K562 (cell line): Measurements from ENCODE around the gene PNP. TPM values are rescaled to one million over a fixed set of nuclear protein-coding genes. Genes with fewer than 3 reads are reported as not detected.

Experiments
- ARNT ChIP-seq, 2 experiments: fragments of 450-650 bp; IDR thresholded peaks; 2 replicates each; pipeline ENCODE4 v1.6.1; 2016; ENCODE audit warnings: mild to moderate bottlenecking in 1 of 2
- BACH1 ChIP-seq: fragments of 200-800 bp; sonication (Bioruptor generic); IDR thresholded peaks from 2 replicates; pipeline ENCODE4 v1.6.1; 2016; ENCODE audit warnings: missing genetic modification characterization, missing compliant biosample characterization
- CREB3L1 ChIP-seq: fragments of 450-650 bp; IDR thresholded peaks from 2 replicates; pipeline ENCODE4 v1.6.1; 2014; ENCODE audit warnings: low read depth, mild to moderate bottlenecking, moderate library complexity, borderline replicate concordance
- DEAF1 ChIP-seq: fragments of 450-650 bp; formaldehyde crosslinking; IDR thresholded peaks from 2 replicates; pipeline ENCODE4 v1.4.0; 2020; ENCODE audit warnings: mild to moderate bottlenecking, moderate library complexity
- ESRRB ChIP-seq: fragments of 250-450 bp; sonication (Bioruptor Pico); IDR thresholded peaks from 2 replicates; pipeline ENCODE4 v1.5.0; 2020; ENCODE audit warnings: mild to moderate bottlenecking, moderate library complexity, borderline replicate concordance
- HMG20B ChIP-seq: fragments of 250-450 bp; sonication (Bioruptor Pico); IDR thresholded peaks from 2 replicates; pipeline ENCODE4 v1.5.0; 2021; ENCODE audit warnings: mild to moderate bottlenecking
- KLF10 ChIP-seq: fragments of 250-450 bp; sonication (Bioruptor Pico); IDR thresholded peaks from 2 replicates; pipeline ENCODE4 v1.6.1; 2021; ENCODE audit warnings: matching md5 sums
- MAFG ChIP-seq: fragments of 450-650 bp; conservative IDR thresholded peaks from 2 replicates; pipeline ENCODE4 v1.6.1; 2016; ENCODE audit warnings: missing genetic modification characterization, missing compliant biosample characterization
- MEF2D ChIP-seq: conservative IDR thresholded peaks from 2 replicates; pipeline ENCODE4 v1.6.1; 2016; ENCODE audit warnings: low read depth, missing genetic modification characterization, missing compliant biosample characterization
- NELFE ChIP-seq: IDR thresholded peaks from 2 replicates; pipeline ENCODE4 v1.6.1; 2011; ENCODE audit warnings: mild to moderate bottlenecking; ENCODE audit not compliant: insufficient read depth, insufficient read length
- RBM15 ChIP-seq: fragments of 200-400 bp; formaldehyde crosslinking; IDR thresholded peaks from 2 replicates; pipeline ENCODE4 v1.6.1; 2018; ENCODE audit warnings: mild to moderate bottlenecking, low read length, moderate library complexity; ENCODE audit not compliant: insufficient read depth
- STAT5B ChIP-seq: fragments of 250-450 bp; sonication (Bioruptor Pico); IDR thresholded peaks from 2 replicates; pipeline ENCODE4 v1.8.0; 2021; ENCODE audit warnings: mild to moderate bottlenecking, inconsistent platforms
- TEAD1 ChIP-seq, 2 experiments: fragments of 450-650 bp in 1 of 2; sonication (generic) in 1 of 2; formaldehyde crosslinking; IDR thresholded peaks; 2 replicates each; pipeline versions ENCODE4 v1.4.0 to v1.8.0; 2020 to 2022; ENCODE audit warnings: mild to moderate bottlenecking in 2 of 2, missing genetic modification reagents in 1 of 2
- ZBTB26 ChIP-seq: fragments of 450-650 bp; formaldehyde crosslinking; IDR thresholded peaks from 2 replicates; pipeline ENCODE4 v1.4.0; 2022; ENCODE audit warnings: missing genetic modification characterization
- ZEB2 ChIP-seq: fragments of 450-650 bp; IDR thresholded peaks from 2 replicates; pipeline ENCODE4 v1.6.1; 2016
- ZNF121 ChIP-seq: sonication (generic); formaldehyde crosslinking; conservative IDR thresholded peaks from 2 replicates; pipeline ENCODE4 v1.8.0; 2022; ENCODE audit warnings: missing genetic modification reagents
- ZNF24 ChIP-seq: fragments of 450-650 bp; IDR thresholded peaks from 2 replicates; pipeline ENCODE4 v1.6.1; 2016
- ZNF395 ChIP-seq: fragments of 200-800 bp; sonication (Bioruptor generic); IDR thresholded peaks from 2 replicates; pipeline ENCODE4 v1.6.1; 2017; ENCODE audit warnings: missing genetic modification characterization, missing compliant biosample characterization
- ZNF584 ChIP-seq: fragments of 200-800 bp; sonication (Bioruptor generic); IDR thresholded peaks from 2 replicates; pipeline ENCODE4 v1.6.1; 2016; ENCODE audit warnings: low read depth, mild to moderate bottlenecking, missing genetic modification characterization, missing compliant biosample characterization
- ZNF586 ChIP-seq: fragments of 450-650 bp; formaldehyde crosslinking; conservative IDR thresholded peaks from 2 replicates; pipeline ENCODE4 v1.4.0; 2020; ENCODE audit warnings: mild to moderate bottlenecking, moderate library complexity
- polyA plus RNA-seq, 8 experiments: library from polyadenylated mRNA; depleted of rRNA in 4 of 8; stranded (reverse) in 5 of 8; unstranded in 3 of 8; fragments of >200 nt; fragmentation: Nextera tagmentation in 2 of 8; fragmentation: Illumina TruSeq in 1 of 8; extraction: Ambion mirVana in 2 of 8; extraction: Trizol in 1 of 8; gene quantifications; 2 replicates each; pipeline versions ENCODE4 v1.2.1 to v1.2.3, GENCODE V29; 2011 to 2014; ENCODE audit warnings: inconsistent platforms in 1 of 8, missing spikeins in 1 of 8
- total RNA-seq, 7 experiments: library from RNA; depleted of rRNA in 6 of 7; stranded (reverse); fragments of >200 nt in 6 of 7; fragmentation: Illumina TruSeq in 2 of 7; extraction: Trizol in 2 of 7; gene quantifications; 2 replicates each; pipeline versions ENCODE4 v1.2.1 to v1.2.3, GENCODE V29; 2011 to 2021; ENCODE audit warnings: low replicate concordance in 1 of 7

Gene PNP
- total and polyA plus RNA-seq, 9 of the 15 experiments (the other 6 are each of a cell fraction or from before 2014, with no cell fraction given), result 92.5 to 288 (median 137) TPM

- TF ChIP-seq TEAD1 (CRISPR knock-in tag; IDR thresholded peaks at IDR 0.05) (0 out of 4 replicates have a peak, but pooled peaks of 1 of the 2 experiments have one; percentile 24), HMG20B (no peak), ZNF121 (CRISPR knock-in tag) (no peak), CREB3L1 (no peak), ZBTB26 (CRISPR knock-in tag) (no peak), ZNF24 (no peak), ESRRB (CRISPR knock-in tag) (no peak), ZEB2 (peak; percentile 56; the same call in 1 of the 2 replicates), DEAF1 (CRISPR knock-in tag) (no peak), STAT5B (CRISPR knock-in tag) (no peak), ARNT (IDR thresholded peaks at IDR 0.05) (0 out of 4 replicates have a peak, but pooled peaks of 1 of the 2 experiments have one; percentile 15), NELFE (no peak), MEF2D (tag) (0 out of 2 replicates have a peak, but pooled peaks have one; percentile 10), KLF10 (CRISPR knock-in tag) (no peak), ZNF395 (no peak), RBM15 (no peak), MAFG (tag) (no peak), BACH1 (tag) (no peak), ZNF584 (CRISPR knock-in tag) (no peak), ZNF586 (CRISPR knock-in tag) (no peak; the same call in 1 of the 2 replicates)
Measured at GRCh38 chr14:20455355-20456300, 13.6 kb upstream of the PNP start (continued).
